NT2/D1 (cell line): ENCODE results near the gene UNK.

Source experiments
- SUZ12 ChIP-seq: IDR thresholded peaks from 2 replicates; pipeline ENCODE4 v1.6.1; 2011; ENCODE audit not compliant: insufficient read length, insufficient read depth; ENCODE audit errors: extremely low read depth
- YY1 ChIP-seq: IDR thresholded peaks from 2 replicates; pipeline ENCODE4 v1.6.1; 2011; ENCODE audit not compliant: insufficient read length, insufficient read depth
- ZNF274 ChIP-seq: IDR thresholded peaks from 2 replicates; pipeline ENCODE4 v1.6.1; 2011; ENCODE audit warnings: mild to moderate bottlenecking, low read depth, low read length

- TF ChIP-seq YY1 (no peak), ZNF274 (no peak), SUZ12 (no peak)
Measured at GRCh38 chr17:75819678-75820077, 35.1 kb downstream of the UNK start.
